ENCODE results near the gene VMAC.

VMAC gene

GRCh38 chr19:5925830-5926427 lies 21.3 kb downstream of the VMAC start:
- no peak for TF ChIP-seq L3MBTL2 (conservative IDR thresholded peaks at IDR 0.05)
- TF ChIP-seq ARNT (IDR thresholded peaks at IDR 0.05) = no peak
- no peak for TF ChIP-seq TARDBP (IDR thresholded peaks at IDR 0.05)
- TF ChIP-seq FOXK2 (IDR thresholded peaks at IDR 0.05) = no peak
- no peak for TF ChIP-seq NFRKB (IDR thresholded peaks at IDR 0.05)
- ChIA-PET POLR2A (interaction anchor here (1.1 kb wide), 1 partner anchor 13 kb away, joined by 3 read pairs; no protein-coding TSS in a partner anchor), CTCF (no interaction called here)
- no peak for DNase-seq (ENCODE audit: extremely low spot score)

- POLR2A ChIA-PET = no interaction called here
- TF ChIP-seq ZNF384 (IDR thresholded peaks at IDR 0.05) = no peak
- TF ChIP-seq NFRKB (IDR thresholded peaks at IDR 0.05) = no peak
- no peak for TF ChIP-seq PKNOX1 (IDR thresholded peaks at IDR 0.05)
- TF ChIP-seq ARNT (IDR thresholded peaks at IDR 0.05) = no peak
- no peak for TF ChIP-seq SP1 (IDR thresholded peaks at IDR 0.05)
- no peak for TF ChIP-seq HDGF (IDR thresholded peaks at IDR 0.05; ENCODE audit: borderline replicate concordance)
- TF ChIP-seq CTBP1 (IDR thresholded peaks at IDR 0.05; ENCODE audit: borderline replicate concordance) = no peak
- no peak for TF ChIP-seq L3MBTL2 (conservative IDR thresholded peaks at IDR 0.05)
- TF ChIP-seq FOXA1 (IDR thresholded peaks at IDR 0.05) = no peak
- TF ChIP-seq ELF4 (IDR thresholded peaks at IDR 0.05) = no peak
- TF ChIP-seq FOXM1 (IDR thresholded peaks at IDR 0.05; ENCODE audit: borderline replicate concordance) = no peak
- no peak for TF ChIP-seq BHLHE40 (IDR thresholded peaks at IDR 0.05; ENCODE audit: borderline replicate concordance)
- TF ChIP-seq LEF1 (IDR thresholded peaks at IDR 0.05; ENCODE audit: borderline replicate concordance) = no peak
- DNase-seq (ENCODE audit: extremely low spot score) = no peak
- CTCF ChIA-PET = no interaction called here
These were observed 22.2 kb downstream of the VMAC start for GRCh38 chr19:5926641-5927440.

- no peak for DNase-seq (ENCODE audit: extremely low spot score)
- ChIA-PET CTCF (no interaction called here), POLR2A (no interaction called here)
- TF ChIP-seq PKNOX1 (IDR thresholded peaks at IDR 0.05) = no peak
- TF ChIP-seq TARDBP (IDR thresholded peaks at IDR 0.05) = no peak
- TF ChIP-seq L3MBTL2 (conservative IDR thresholded peaks at IDR 0.05) = no peak
- TF ChIP-seq FOXK2 (IDR thresholded peaks at IDR 0.05) = no peak
- no peak for TF ChIP-seq HDGF (IDR thresholded peaks at IDR 0.05; ENCODE audit: borderline replicate concordance)
- TF ChIP-seq ZNF384 (IDR thresholded peaks at IDR 0.05) = no peak
- no peak for TF ChIP-seq NFRKB (IDR thresholded peaks at IDR 0.05)
- no peak for TF ChIP-seq FOXA1 (IDR thresholded peaks at IDR 0.05)
- no peak for TF ChIP-seq FOXM1 (IDR thresholded peaks at IDR 0.05; ENCODE audit: borderline replicate concordance)
- TF ChIP-seq ELF4 (IDR thresholded peaks at IDR 0.05) = no peak
- TF ChIP-seq SUZ12 (IDR thresholded peaks at IDR 0.05) = no peak
- TF ChIP-seq ARNT (IDR thresholded peaks at IDR 0.05) = no peak
- no peak for TF ChIP-seq CTBP1 (IDR thresholded peaks at IDR 0.05; ENCODE audit: borderline replicate concordance)
These were observed 22.8 kb downstream of the VMAC start for GRCh38 chr19:5927441-5927821.

GRCh38 chr19:5929179-5929578 lies 24.5 kb downstream of the VMAC start:
- ChIA-PET POLR2A (no interaction called here), CTCF (no interaction called here)

DNA sequence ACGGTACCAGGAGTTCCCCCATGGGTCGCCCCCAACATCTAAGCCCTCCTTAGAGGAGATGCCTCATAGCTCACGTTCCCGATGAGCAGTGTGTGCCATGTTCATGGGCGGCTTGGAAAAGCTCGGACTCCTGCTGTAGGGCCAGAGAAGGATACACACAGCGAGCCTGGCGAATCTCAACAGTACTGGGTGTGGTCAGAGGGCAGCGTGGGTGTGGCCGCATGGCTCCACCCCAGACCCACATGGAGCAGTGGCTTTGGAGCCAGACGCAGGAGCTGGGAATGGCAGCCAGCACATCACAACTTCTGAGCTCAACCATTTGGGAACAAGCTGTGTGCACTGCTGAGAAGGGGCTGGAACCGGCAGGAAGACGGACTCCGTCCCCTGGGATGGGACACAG lies 25.0 kb downstream of the VMAC start:
- TF ChIP-seq TARDBP (IDR thresholded peaks at IDR 0.05) = no peak
- POLR2A ChIA-PET = no interaction called here
- DNase-seq (ENCODE audit: extremely low spot score) = no peak
- CTCF ChIA-PET = no interaction called here

More at GRCh38 chr19:5929179-5929578, 24.5 kb downstream of the VMAC start:
- TF ChIP-seq TARDBP (IDR thresholded peaks at IDR 0.05) = no peak
- no peak for TF ChIP-seq SP1 (IDR thresholded peaks at IDR 0.05)
- no peak for TF ChIP-seq BHLHE40 (IDR thresholded peaks at IDR 0.05; ENCODE audit: borderline replicate concordance)
- TF ChIP-seq PKNOX1 (IDR thresholded peaks at IDR 0.05) = no peak
- no peak for TF ChIP-seq FOXK2 (IDR thresholded peaks at IDR 0.05)
- TF ChIP-seq ARNT (IDR thresholded peaks at IDR 0.05) = no peak
- TF ChIP-seq L3MBTL2 (conservative IDR thresholded peaks at IDR 0.05) = no peak
- TF ChIP-seq NFRKB (IDR thresholded peaks at IDR 0.05) = no peak
- no peak for DNase-seq (ENCODE audit: extremely low spot score)

- ChIA-PET POLR2A (no interaction called here), CTCF (no interaction called here)
- no peak for DNase-seq (ENCODE audit: extremely low spot score)
- TF ChIP-seq FOXA1 (IDR thresholded peaks at IDR 0.05) (no peak), PKNOX1 (IDR thresholded peaks at IDR 0.05) (no peak), TARDBP (IDR thresholded peaks at IDR 0.05) (no peak), NFRKB (IDR thresholded peaks at IDR 0.05) (no peak), FOXK2 (IDR thresholded peaks at IDR 0.05) (no peak), L3MBTL2 (conservative IDR thresholded peaks at IDR 0.05) (no peak), LEF1 (IDR thresholded peaks at IDR 0.05; ENCODE audit: borderline replicate concordance) (no peak), ELF4 (IDR thresholded peaks at IDR 0.05) (no peak), SUZ12 (IDR thresholded peaks at IDR 0.05) (no peak), HDGF (IDR thresholded peaks at IDR 0.05; ENCODE audit: borderline replicate concordance) (no peak), BHLHE40 (IDR thresholded peaks at IDR 0.05; ENCODE audit: borderline replicate concordance) (no peak), ZNF384 (IDR thresholded peaks at IDR 0.05) (no peak), ARNT (IDR thresholded peaks at IDR 0.05) (no peak), SP1 (IDR thresholded peaks at IDR 0.05) (no peak), FOXM1 (IDR thresholded peaks at IDR 0.05; ENCODE audit: borderline replicate concordance) (no peak)
These were observed 26.6 kb downstream of the VMAC start for GRCh38 chr19:5931251-5931650.
